ENCODE data around the gene GSK3A. TPM values are rescaled to one million over a fixed set of nuclear protein-coding genes. Genes with fewer than 3 reads are reported as not detected.

The GSK3A gene
- total RNA-seq, 1 experiment from 2014 or later: 70.1 TPM

GRCh38 chr19:42278452-42279154 lies 36.2 kb upstream of the GSK3A start:
- Histone ChIP-seq H3K4me1 (ENCODE audit: insufficient read depth, low read length, poor library complexity, severe bottlenecking) (peaks cover 44% of the 10 kb centered on the region), H3K4me3 (ENCODE audit: low read depth, low read length, poor library complexity, severe bottlenecking) (peak overlapping the region; percentile 70), H3K27ac (ENCODE audit: low read depth, low read length, poor library complexity, severe bottlenecking) (peak overlapping the region; percentile 91), H3K27me3 (replicated peaks; ENCODE audit: insufficient read depth, low read depth, low read length, poor library complexity) (no peaks in the 10 kb centered on the region), H3K36me3 (ENCODE audit: insufficient read depth, low read length, poor library complexity, severe bottlenecking) (peaks cover 5% of the 10 kb centered on the region), H3K9me3 (ENCODE audit: low read depth, low read length, poor library complexity, severe bottlenecking) (no peaks in the 10 kb centered on the region)
- BruUV-seq (replicated peaks): no TSS peak
- TF ChIP-seq EZH2 (IDR thresholded peaks at IDR 0.05; ENCODE audit: borderline replicate concordance, low read depth, low read length, poor library complexity, severe bottlenecking): no peak
- TF ChIP-seq CTCF (conservative IDR thresholded peaks at IDR 0.05; ENCODE audit: low read depth, low read length): no peak
- intact Hi-C loops (cut with micrococcal nuclease; ENCODE audit: unreplicated experiment): loop anchor here (1.0 kb wide), 1 partner anchor 32 kb away; no protein-coding TSS in a partner anchor
- ChIA-PET CTCF (interaction anchor here (1.6 to 2.4 kb wide), 3 partner anchors 8 to 33 kb away, joined by 12 to 27 read pairs (median 12); no protein-coding TSS in a partner anchor), POLR2A (ENCODE audit: low non-redundant PET) (no interaction called here)
- DNase-seq (ENCODE audit: low spot score): no peak

GRCh38 chr19:42277821-42278451 lies 35.5 kb upstream of the GSK3A start:
- no peak overlapping the region for H3K4me3 ChIP-seq (ENCODE audit: low read depth, low read length, poor library complexity, severe bottlenecking)
- H3K27me3 ChIP-seq (replicated peaks; ENCODE audit: insufficient read depth, low read depth, low read length, poor library complexity): no peaks in the 10 kb centered on the region
- DNase-seq (ENCODE audit: low spot score): no peak
- H3K27ac ChIP-seq (ENCODE audit: low read depth, low read length, poor library complexity, severe bottlenecking): peak overlapping the region; percentile 91
- H3K9me3 ChIP-seq (ENCODE audit: low read depth, low read length, poor library complexity, severe bottlenecking): no peaks in the 10 kb centered on the region
- peaks cover 8% of the 10 kb centered on the region for H3K36me3 ChIP-seq (ENCODE audit: insufficient read depth, low read length, poor library complexity, severe bottlenecking)
- ChIA-PET POLR2A (ENCODE audit: low non-redundant PET) (no interaction called here), CTCF (no interaction called here)
- intact Hi-C loops (cut with micrococcal nuclease; ENCODE audit: unreplicated experiment): no loop called here
- no TSS peak for BruUV-seq (replicated peaks)
- TF ChIP-seq EZH2 (IDR thresholded peaks at IDR 0.05; ENCODE audit: borderline replicate concordance, low read depth, low read length, poor library complexity, severe bottlenecking): no peak
- no peak for TF ChIP-seq CTCF (conservative IDR thresholded peaks at IDR 0.05; ENCODE audit: low read depth, low read length)
- H3K4me1 ChIP-seq (ENCODE audit: insufficient read depth, low read length, poor library complexity, severe bottlenecking): peaks cover 38% of the 10 kb centered on the region

GRCh38 chr19:42276821-42277220 lies 34.4 kb upstream of the GSK3A start:
- Histone ChIP-seq H3K36me3 (ENCODE audit: insufficient read depth, low read length, poor library complexity, severe bottlenecking) (peaks cover 8% of the 10 kb centered on the region), H3K4me3 (ENCODE audit: low read depth, low read length, poor library complexity, severe bottlenecking) (no peak overlapping the region), H3K27ac (ENCODE audit: low read depth, low read length, poor library complexity, severe bottlenecking) (peak overlapping the region; percentile 49), H3K9me3 (ENCODE audit: low read depth, low read length, poor library complexity, severe bottlenecking) (no peaks in the 10 kb centered on the region), H3K27me3 (replicated peaks; ENCODE audit: insufficient read depth, low read depth, low read length, poor library complexity) (no peaks in the 10 kb centered on the region), H3K4me1 (ENCODE audit: insufficient read depth, low read length, poor library complexity, severe bottlenecking) (peaks cover 27% of the 10 kb centered on the region)
- intact Hi-C loops (cut with micrococcal nuclease; ENCODE audit: unreplicated experiment): no loop called here
- no peak for TF ChIP-seq CTCF (conservative IDR thresholded peaks at IDR 0.05; ENCODE audit: low read depth, low read length)
- TF ChIP-seq EZH2 (IDR thresholded peaks at IDR 0.05; ENCODE audit: borderline replicate concordance, low read depth, low read length, poor library complexity, severe bottlenecking): no peak
- no TSS peak for BruUV-seq (replicated peaks)
- CTCF ChIA-PET: no interaction called here
- POLR2A ChIA-PET (ENCODE audit: low non-redundant PET): no interaction called here
- no peak for DNase-seq (ENCODE audit: low spot score)
